GM19397 (cell line): ENCODE measurements around the gene SLC24A3.

Experiments used
- ATAC-seq: cut with Tn5 transposase; IDR thresholded peaks from one replicate; pipeline ENCODE4 v1.9.1; 2021; ENCODE audit warnings: mild to moderate bottlenecking, moderate library complexity; ENCODE audit not compliant: unreplicated experiment

The SLC24A3 gene

DNA sequence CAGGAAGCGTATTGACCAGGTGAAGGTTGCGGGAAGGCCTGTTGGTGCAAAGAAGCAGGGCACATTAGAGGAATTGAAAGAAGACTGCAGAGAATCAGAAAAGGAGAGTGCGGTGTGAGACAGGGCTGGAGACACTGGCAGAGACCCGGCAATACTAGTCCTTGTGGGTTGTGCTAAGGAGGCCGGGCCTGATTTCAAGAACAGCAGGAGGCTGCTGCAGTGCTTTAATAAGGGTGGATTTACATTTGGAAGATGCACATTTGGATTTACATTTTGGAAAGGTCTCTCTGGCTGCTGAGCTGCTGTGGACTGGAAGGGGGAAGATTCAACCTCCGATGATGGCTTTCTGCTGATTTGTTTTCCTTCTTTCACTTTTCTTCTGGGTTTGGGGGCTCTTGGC, 167.8 kb downstream of the SLC24A3 start:
- ATAC-seq: no peak

DNA sequence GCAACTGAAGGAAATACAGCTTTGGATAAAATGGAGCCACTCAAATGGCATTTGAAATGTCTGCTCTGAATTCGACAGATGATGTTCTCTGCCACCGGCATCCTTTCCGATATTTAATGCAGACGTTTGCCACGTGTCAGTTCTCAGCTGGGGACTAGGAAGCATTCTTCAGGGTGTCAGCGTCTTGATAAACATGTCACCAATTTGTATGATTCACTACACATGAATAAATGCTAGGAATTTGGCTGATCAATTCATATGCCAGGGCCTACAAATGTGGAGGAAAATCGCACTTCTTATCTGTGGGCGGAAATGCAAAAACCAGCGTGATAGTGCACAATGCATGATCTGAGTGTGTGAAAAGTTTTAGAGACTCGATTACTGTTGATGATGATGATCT, 169.5 kb downstream of the SLC24A3 start:
- no peak for ATAC-seq

DNA sequence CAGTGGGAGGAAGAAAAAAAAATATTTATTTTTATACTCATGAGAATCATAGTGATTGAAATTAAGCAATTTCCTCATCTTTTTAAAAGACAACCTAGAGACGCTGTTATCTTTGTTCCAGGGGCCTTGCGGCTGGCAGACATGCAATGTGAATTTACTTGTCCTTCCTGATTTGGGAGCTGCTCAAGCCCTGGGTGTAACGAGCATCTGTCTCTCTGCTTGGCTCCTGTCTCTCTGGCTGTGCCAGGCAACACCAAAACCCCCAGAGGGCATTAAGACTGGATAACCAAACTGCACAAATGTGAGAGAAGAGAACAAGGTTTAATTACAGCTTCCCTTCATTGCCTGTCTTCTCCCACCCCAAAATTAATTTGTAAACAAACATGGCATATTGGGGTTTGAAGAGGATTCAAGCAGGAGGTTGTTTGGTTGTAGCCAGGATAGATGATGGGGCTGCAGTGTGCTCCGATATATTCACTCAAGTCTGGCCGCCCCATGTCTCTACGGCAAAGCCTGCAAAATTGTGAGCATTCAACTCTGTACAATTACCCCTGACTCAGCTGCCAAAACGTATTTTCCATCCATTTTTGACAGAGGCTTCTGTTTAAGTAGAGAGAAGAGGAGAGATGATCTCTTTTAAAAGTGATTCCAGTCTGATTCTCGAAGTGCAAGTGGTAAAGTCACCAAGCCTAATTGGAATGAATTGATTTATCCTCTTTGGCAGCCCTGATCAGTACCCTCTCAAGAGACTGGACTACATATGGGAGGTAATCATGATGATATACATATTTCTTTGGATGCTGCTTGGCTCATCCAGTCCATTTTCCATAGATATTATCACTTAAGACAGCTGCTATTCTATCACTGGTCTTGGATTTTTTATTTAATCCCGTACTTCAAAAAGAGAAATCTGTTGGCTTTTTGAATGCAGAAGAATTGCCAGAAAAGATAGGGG, 170.2 kb downstream of the SLC24A3 start:
- no peak for ATAC-seq

DNA sequence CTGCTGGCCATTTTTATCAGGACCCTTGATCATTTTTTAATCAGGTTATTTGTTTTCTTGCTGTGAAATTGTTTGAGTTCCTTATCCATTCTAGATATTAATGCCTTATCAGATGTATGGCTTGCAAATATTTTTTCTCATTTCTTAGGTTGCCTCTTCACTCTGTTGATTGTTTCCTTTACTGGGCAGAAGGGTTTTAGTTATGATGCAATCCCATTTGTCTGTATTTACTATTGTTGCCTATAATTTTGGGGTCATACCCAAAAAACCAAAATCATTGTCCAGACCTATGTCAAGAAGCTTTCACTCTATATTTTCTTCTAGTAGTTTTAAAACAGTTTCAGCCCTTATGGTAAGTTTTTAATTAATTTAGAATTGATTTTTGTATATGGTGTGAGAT, 172.5 kb downstream of the SLC24A3 start:
- ATAC-seq: no peak

DNA sequence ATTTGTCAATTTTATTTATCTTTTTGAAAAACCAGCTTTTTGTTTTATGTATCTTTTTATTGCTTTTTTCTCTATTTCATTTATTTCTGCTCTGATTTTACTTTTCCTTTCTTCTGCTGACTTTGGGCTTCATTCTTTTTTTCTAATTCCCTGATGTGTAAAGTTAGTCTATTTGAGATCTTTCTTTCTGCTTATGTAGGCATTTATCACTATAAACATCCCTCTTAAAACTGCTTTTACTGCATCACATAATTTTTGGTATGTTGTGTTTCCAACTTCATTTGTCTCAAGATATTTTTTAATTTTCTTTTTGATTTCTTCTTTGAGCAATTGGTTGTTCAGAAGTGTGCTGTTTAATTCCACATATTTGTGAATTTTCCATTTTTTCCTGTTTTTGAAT, 174.8 kb downstream of the SLC24A3 start:
- ATAC-seq: no peak

DNA sequence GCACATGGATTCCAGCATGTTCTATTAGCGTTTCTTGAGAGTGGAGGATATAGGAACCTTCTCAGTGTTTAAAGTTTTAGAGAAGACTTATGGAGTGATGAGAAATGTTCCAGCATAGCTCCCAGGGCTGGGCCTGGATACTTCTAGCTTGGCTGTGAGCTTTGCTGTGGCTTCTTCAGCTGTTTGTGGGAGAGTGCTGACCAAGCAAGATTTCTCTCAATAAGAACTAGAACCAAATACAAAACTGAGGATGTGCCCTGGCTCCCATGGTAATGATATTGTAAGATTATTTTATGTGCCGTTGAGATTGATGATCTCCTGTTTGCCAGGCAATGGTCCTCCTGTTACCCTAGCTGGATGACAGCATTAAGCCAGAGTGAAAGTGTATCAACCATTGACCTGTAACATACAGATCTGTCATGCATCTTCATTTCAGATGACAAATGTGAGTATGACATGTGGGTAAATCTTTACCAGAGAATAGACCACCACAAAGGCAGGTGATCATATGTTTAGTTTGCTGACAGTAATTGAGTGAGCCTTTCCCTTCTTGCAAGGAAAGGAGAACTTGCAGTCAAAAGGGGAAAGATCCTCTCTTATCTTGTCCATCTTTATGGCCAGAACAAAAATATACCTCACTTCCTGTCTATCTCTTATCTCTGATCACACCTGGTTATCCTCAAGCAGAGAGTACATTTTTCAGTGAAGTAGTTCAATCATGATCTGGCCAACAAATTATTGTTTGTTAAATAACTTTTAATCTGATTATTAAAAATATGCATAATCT, 180.1 kb downstream of the SLC24A3 start:
- ATAC-seq: no peak

DNA sequence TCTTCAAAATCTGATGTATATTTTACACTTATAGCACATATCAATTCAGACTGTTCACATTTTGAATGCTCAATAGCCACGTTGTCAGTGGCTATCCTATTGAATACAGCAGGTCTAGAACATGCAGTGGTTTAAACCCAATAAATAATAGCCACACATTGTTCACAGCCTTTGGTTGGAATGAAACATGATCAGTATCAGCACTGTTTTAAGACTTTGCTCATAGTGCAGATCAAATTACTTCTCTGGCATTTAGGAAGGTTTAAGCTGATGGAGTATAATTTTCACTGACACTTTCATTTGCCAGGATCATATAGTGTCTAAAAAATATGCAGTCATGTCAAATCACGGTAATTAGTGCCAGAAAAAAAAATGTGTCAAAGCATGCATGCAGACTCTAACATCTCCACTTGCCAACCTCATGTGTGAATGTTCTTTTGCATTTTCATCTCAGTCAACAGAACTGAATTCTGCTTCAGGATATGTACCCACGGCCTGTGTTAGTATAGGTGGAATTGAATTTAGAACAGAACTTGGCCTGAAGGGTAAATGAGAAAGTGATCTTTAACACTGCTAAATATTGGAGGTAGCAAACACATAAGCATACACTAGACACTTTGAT, 184.1 kb downstream of the SLC24A3 start:
- no peak for ATAC-seq

DNA sequence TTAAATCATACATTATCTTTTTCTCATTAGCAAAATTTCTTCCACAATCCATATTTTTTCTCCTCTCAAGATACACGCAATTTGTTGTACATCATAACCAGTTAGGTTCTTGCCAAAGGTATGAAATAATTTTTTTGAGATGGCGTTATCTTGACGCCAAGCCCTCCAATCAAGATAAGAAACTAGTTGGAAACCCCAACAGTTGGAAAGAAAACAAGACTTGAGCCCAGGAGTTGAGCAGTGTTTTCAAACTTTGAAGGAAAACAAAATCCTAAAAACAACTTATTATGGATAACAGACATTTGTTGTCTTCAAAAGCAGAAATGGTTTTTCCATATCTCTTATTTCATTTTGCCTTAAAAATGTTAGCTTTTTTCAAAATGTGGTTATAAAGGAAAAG, 184.8 kb downstream of the SLC24A3 start:
- no peak for ATAC-seq

DNA sequence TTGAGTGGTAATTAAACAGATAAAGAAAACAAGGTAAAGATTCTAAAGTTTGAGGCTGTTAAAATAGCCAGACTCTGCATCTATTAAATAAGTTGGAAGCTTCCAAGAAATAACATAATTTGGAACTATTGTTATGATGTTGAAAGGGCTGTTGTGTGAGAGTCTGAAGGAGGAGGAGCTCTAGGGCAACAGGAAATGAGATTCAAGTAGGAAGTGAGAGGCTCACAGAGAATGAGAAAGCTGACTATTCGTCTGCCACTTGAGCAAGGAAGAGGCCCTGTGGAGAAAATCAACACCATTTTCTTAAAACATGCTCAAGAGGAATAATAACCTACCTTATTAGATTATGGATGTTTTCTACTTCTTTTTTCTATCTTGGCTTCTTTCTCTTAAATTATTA, 185.2 kb downstream of the SLC24A3 start:
- ATAC-seq: no peak

DNA sequence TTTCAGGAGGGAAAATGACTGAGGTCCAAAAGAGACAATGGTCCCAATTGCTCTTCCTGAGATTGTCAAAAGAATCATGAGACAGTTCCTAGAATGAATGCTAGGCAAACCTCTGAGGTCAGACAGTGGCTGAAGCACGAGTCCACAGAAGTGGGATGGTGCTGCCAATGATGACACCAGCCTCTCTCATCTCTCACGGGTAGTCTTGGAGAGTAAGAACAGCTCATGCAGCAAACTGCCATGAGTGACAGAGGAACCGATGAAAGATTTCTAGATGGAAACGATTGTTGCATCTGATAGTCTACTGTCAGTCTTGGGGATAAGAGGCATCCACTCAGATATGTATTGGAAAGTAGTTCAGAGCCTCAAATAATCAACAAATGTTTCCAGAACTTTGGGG, 188.7 kb downstream of the SLC24A3 start:
- ATAC-seq: no peak

DNA sequence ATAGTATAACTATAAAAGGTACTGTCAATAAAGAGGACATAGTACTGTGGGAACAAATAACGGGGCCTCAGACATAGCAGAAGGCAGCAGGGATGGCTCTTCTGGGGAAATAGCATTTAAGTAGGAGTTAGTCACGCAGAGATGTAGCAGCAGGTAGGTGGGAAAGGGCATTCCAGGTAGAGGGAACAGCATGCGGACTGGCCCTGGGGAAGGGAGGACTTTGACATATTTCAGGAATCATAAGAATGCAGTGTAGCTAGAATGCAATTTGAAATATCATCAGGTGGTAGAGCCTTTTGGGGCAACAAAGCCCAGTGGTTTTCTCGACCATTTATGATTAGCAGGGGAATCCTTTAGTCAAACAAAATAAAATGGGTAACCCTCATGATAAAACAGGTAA, 191.1 kb downstream of the SLC24A3 start:
- ATAC-seq: no peak

DNA sequence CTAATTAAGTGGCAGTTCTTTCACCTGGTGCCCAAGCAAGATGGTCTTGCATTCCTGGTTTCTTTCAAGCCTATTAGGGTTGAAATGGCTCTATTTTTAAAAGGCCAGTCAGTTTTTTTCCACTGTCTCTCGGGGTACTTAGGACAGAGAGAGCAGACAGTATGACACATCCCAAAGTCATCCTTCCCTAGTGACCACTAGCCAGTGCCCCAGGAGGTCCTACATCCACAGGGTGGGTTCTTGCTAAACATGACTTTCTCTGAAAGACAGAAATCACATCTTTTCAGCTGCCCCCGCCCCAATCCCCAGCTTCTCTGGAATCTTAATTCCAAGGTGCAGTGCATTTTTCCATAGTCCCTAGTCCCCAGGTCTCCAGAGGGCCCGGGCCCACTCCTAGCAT, 192.4 kb downstream of the SLC24A3 start:
- ATAC-seq: no peak

DNA sequence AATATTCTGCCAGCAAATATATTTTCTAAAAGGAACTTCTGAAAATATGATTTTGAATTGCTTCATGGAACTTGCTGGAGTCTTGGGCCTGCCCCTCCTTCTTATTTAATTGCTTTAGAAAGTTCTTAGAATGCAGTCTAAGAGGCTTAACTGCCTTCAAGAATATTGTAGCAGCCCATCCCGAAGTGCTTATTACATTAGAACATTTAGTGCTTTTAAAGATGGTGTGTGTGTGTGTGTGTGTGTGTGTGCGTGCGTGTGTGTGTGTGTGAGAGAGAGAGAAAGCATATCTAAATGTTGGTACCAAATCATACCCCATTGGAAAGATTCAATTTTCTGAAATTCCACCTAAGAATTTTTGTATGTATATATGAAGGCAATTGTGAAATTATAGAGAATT, 193.5 kb downstream of the SLC24A3 start:
- no peak for ATAC-seq

DNA sequence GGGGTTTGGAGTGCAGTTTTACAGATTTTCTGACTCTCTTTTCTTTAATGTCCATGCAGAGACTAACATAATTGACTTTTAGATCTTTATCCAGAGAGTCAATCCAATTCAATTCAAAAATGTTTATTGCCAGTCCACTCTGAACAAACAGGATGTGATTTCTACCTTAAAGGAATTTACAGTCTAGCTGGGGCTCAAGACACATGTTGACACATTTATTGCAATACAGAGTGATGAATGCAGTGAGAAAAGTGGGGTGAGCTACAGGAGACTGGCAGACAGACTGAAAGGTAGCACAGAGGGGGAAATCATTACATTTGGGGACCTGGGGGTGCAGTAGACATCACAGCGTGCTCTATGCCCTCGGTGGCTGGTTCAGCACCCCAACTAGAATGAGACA, 193.9 kb downstream of the SLC24A3 start:
- ATAC-seq: no peak

DNA sequence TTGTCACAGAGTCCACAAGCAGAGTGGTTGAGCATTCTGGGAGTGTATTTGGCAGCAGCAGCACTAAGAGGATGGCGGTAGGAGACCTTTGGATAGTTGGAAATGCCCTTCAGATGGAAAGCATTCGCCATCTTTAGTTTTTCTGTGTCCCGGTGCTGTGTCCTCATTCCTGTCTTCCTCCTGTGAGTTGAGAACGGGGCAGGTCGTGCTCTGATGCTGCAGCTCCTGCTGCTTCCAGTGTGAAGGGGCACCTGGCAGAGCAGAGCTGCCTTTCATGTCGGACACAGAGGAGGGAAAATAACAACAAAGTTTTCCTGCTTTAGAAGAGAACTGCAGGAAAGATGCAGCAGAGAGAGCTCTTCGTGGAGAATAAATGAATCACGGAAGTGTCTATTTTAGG, 194.8 kb downstream of the SLC24A3 start:
- no peak for ATAC-seq

DNA sequence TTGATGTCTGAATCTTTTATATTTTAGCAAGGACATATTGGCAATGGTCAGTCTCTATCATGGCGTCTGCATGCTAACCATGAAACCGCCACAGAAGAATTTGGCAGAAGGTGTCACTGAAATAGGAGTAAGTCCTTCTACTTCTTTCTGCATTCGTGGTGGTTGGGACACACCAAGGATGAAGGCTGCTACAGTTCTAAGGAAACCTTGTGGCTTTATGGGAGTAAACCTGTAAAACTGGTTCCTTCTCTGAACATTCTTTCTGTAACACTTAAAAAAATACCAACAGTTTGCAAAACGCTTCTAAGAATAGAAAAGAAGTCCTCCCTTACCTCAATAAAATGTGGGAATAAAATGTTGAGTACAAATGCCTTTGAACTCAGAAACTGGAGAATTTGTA, 195.3 kb downstream of the SLC24A3 start:
- no peak for ATAC-seq

DNA sequence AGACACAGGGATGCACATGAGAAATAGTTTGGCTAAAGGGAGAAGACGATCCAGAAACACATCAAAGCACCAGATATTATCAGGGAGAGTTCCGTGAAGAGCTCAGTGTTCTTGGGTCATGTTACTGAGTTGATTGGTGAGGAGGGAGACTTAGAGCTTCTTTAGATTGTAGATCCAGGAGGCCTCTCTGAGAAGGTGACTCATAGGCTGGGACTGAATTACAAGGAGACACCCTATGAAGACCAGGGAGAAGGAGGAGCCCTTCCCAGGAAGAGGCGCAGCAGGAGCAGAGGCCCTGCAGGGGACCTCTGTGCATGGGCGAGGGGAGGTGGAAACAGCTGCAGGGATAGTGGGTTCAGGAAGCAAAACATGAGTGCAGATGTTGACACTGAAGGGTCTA, 196.5 kb downstream of the SLC24A3 start:
- ATAC-seq: no peak

DNA sequence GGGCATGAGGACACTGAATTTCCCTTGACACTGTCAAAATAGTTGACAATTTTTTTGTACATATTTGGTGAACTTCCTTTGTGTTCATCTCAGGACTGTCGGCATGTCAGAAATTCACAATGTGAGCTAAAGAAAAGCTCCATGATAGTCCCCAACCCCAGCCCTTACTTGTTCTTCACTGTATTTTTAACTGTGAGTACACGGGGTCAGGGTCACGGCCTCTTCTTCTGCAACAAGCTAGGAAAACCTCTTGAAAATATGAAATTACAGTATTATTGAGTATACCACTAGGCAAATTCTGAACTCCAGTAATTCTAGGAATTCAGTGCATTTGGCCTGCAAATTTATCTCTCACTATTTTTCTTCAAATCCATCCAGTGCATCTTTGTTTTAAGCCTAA, 199.4 kb downstream of the SLC24A3 start:
- ATAC-seq: no peak

DNA sequence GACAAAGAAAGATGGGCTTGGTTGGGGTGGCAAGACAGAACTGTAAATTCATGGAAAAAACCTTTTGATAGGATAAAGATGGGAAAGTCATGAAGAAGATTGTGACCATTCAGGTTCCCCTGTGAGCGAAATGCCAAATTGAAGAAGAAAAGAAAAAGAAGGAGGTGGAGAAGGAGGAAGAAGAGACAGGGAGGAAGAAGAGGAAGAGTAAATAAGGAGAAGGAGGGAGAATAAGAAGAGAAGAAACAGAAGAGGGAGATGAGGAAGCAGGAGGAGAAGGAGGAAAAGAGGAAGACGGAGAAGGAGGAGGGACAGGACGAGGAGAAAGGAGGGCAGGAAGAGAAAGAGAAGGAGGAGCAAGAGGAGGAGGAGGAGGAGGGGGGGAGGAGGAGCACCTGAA, 199.8 kb downstream of the SLC24A3 start:
- no peak for ATAC-seq

DNA sequence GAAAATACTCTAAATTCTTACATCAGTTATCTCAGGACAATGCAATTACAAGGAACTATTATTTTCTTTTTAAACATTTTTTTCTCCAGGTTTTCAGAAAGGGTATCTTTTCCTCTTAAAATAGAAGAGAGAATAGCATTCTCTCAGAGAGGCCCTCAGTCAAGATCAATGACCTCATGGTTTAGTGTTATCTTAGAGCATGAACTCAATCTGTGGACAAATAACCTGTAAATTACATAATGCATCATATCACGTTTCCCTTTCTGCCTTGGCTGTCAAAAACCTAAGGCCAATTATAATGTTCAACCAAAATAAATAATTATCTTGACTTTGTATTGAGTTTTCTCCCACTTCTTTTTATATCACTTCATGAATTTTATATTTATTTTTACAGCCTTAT, 202.2 kb downstream of the SLC24A3 start:
- no peak for ATAC-seq

DNA sequence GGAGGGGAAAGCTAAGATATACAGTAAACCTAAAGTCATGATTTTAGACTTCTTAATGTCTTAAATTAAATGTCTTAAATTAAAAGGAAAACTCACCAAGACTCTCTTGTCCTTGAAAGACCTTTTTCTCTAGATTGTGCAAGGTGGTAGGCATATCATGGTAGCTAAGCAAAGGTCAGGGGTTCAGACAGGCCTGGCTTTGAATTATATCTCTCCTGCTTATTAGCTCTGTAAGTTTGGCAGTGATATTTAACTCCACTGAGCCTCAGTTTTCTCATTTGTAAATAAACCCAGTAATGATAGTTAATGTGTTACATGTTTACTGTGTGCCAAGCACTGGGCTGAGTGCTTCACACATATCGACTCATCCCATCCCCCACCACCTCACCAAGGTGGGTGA, 203.3 kb downstream of the SLC24A3 start:
- no peak for ATAC-seq

DNA sequence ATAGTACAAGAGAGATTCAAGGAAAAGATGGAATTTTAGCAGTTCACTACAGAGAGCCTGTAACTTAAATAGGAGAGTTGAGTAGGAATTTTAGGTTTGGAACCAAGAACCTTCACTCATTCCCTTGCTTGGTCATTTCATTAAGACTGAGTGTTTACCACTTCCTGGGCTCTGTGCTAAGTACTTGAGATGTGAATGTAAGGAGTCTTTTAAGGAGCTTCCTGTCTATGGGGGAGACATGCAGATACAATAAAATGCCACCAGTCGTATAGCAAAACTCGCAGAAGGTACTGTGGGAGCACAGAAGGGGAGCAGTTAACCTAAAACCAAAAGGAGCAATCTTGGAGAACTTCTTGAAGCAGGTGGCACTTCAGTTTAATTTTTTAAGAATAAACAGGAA, 204.2 kb downstream of the SLC24A3 start:
- ATAC-seq: no peak
